D721Med (cell line): Measurements from ENCODE around the gene PRKD1.
"Not testable (repeated sequence)": the region's sequence is repeated elsewhere in the genome, so short reads cannot be mapped to it uniquely, and the experiment has no call there.

Source experiments
- DNase-seq: peaks from one replicate; pipeline ENCODE4 v3.0.0; 2011; ENCODE audit warnings: low spot score; ENCODE audit not compliant: insufficient read length
- FAIRE-seq: peaks from 2 replicates; lab custom pipeline; 2011; peaks lifted over from hg19 to GRCh38; lab: Jason Lieb, UNC
- CTCF ChIP-seq: IDR thresholded peaks from 2 replicates; pipeline ENCODE4 v1.5.1; 2012; ENCODE audit warnings: mild to moderate bottlenecking, control low read depth; ENCODE audit not compliant: insufficient read depth; ENCODE audit errors: missing control alignments

PRKD1 gene

GRCh38 chr14:29853272-29853671 lies 74.4 kb downstream of the PRKD1 start:
- FAIRE-seq (no peak), DNase-seq (no peak)
- TF ChIP-seq CTCF, result no peak

- no peak for TF ChIP-seq CTCF
- DNase-seq, result no peak
- no peak for FAIRE-seq
Observed at GRCh38 chr14:29851397-29851796, 76.2 kb downstream of the PRKD1 start.

- FAIRE-seq, result no peak
- TF ChIP-seq CTCF, result no peak
- no peak for DNase-seq
Observed at GRCh38 chr14:29847056-29847380, 80.6 kb downstream of the PRKD1 start.

GRCh38 chr14:29846339-29847055 lies 81.2 kb downstream of the PRKD1 start:
- FAIRE-seq, result no peak
- TF ChIP-seq CTCF, result no peak

GRCh38 chr14:29843981-29844380 lies 83.7 kb downstream of the PRKD1 start:
- DNase-seq (no peak), FAIRE-seq (no peak)
- TF ChIP-seq CTCF, result no peak

More at GRCh38 chr14:29846339-29847055, 81.2 kb downstream of the PRKD1 start:
- DNase-seq, result no peak

GRCh38 chr14:29842228-29842627 lies 85.4 kb downstream of the PRKD1 start:
- DNase-seq, result no peak
- TF ChIP-seq CTCF, result no peak
- no peak for FAIRE-seq

GRCh38 chr14:29840369-29840892 lies 87.2 kb downstream of the PRKD1 start:
- not testable (repeated sequence) for FAIRE-seq, DNase-seq

- not testable (repeated sequence) for DNase-seq, FAIRE-seq
Observed at GRCh38 chr14:29839691-29840090, 88.0 kb downstream of the PRKD1 start.
